Astrocyte of the cerebellum (primary cell): ENCODE measurements around the gene NRN1L.
"Not testable (repeated sequence)": the region's sequence is repeated elsewhere in the genome, so short reads cannot be mapped to it uniquely, and the experiment has no call there.

ENCODE experiments used
- DNase-seq: peaks from one replicate; pipeline ENCODE4 v3.0.0-alpha.2; 2011; ENCODE audit warnings: low read depth
- H3K4me3 ChIP-seq: 2 replicates; pipeline ENCODE4 v1.5.1; 2011; ENCODE audit warnings: mild to moderate bottlenecking, low read depth, low read length, moderate library complexity
- CTCF ChIP-seq: IDR thresholded peaks from 2 replicates; pipeline ENCODE4 v1.5.1; 2012; ENCODE audit warnings: low read length, low read depth, moderate library complexity, mild to moderate bottlenecking; ENCODE audit errors: missing control alignments
- in situ Hi-C: cut with HindIII; loops from 2 replicates; pipeline ENCODE4 v1.10.0; 2017; ENCODE audit warnings: low sequenced_read_pairs

Gene NRN1L

GRCh38 chr16:67902831-67903230, 18.1 kb downstream of the NRN1L start:
- DNase-seq = no peak
- in situ Hi-C loops = loop anchor here (25.0 kb wide), 1 partner anchor 109 kb away; the partner anchor contains the start of genes DDX28, DPEP2NB and DUS2
- no peak overlapping the region for H3K4me3 ChIP-seq
- no peak for TF ChIP-seq CTCF

- no peak overlapping the region for H3K4me3 ChIP-seq
- TF ChIP-seq CTCF = no peak
- no peak for DNase-seq
- in situ Hi-C loops = loop anchor here (25.0 kb wide), 1 partner anchor 105 kb away; the partner anchor contains the start of genes DDX28, DPEP2NB and DUS2
These were observed 22.9 kb downstream of the NRN1L start for GRCh38 chr16:67907397-67908180.

GRCh38 chr16:67909056-67909742, 24.5 kb downstream of the NRN1L start:
- no peak for DNase-seq
- in situ Hi-C loops = loop anchor here (25.0 kb wide), 1 partner anchor 103 kb away; the partner anchor contains the start of genes DDX28, DPEP2NB and DUS2
- H3K4me3 ChIP-seq = no peak overlapping the region
- TF ChIP-seq CTCF = no peak

- in situ Hi-C loops = loop anchor here (5.0 to 25.0 kb wide), 2 partner anchors 88 to 102 kb away; partner anchors contain the start of genes DDX28, DPEP2NB and DUS2
- no peak overlapping the region for H3K4me3 ChIP-seq
- no peak for TF ChIP-seq CTCF
- DNase-seq = no peak
These were observed 25.5 kb downstream of the NRN1L start for GRCh38 chr16:67910158-67910557.

- no peak for TF ChIP-seq CTCF
- no peak for DNase-seq
- no peak overlapping the region for H3K4me3 ChIP-seq
- in situ Hi-C loops = loop anchor here (5.0 to 25.0 kb wide), 2 partner anchors 93 to 97 kb away; partner anchors contain the start of genes DDX28, DPEP2NB and DUS2
These were observed 30.2 kb downstream of the NRN1L start for GRCh38 chr16:67914758-67915495.

- in situ Hi-C loops = loop anchor here (25.0 kb wide), 1 partner anchor 97 kb away; the partner anchor contains the start of genes DDX28, DPEP2NB and DUS2
- H3K4me3 ChIP-seq, DNase-seq: not testable (repeated sequence)
These were observed 30.7 kb downstream of the NRN1L start for GRCh38 chr16:67915496-67915769.
